Smooth muscle cell of the brain vasculature (primary cell): ENCODE results near the gene AFAP1L1.
"Not testable (repeated sequence)": the region's sequence is repeated elsewhere in the genome, so short reads cannot be mapped to it uniquely, and the experiment has no call there.

Source experiments
- DNase-seq: peaks from one replicate; pipeline ENCODE4 v3.0.0-alpha.2; 2012; ENCODE audit warnings: low read depth, low spot score

The AFAP1L1 gene

GRCh38 chr5:149389552-149390495 lies 118.2 kb downstream of the AFAP1L1 start:
- no peak for DNase-seq

DNA sequence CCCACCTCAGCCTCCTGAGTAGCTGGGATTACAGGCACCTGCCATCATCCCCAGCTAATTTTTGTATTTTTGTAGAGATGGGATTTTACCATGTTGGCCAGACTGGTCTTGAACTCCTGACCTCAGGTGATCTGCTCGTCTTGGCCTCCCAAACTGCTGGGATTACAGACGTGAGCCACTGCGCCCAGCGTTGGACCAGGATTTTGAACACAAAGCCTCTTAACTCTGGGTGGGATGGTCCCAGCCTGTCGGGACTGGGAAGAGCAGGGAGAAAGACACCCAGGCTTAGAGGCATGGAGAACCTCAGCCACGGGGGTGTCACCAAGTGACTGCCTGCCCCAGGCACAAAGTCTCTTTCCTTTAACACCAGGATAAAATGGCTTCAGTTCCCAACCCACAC lies 119.4 kb downstream of the AFAP1L1 start:
- not testable (repeated sequence) for DNase-seq
